K562 (cell line): ENCODE measurements around the gene ZNF547. TPM values are rescaled to one million over a fixed set of nuclear protein-coding genes. Genes with fewer than 3 reads are reported as not detected.
A peak's percentile ranks its signal among the peaks of the same experiment; 100 is the strongest.

ENCODE experiments used
- CBX5 ChIP-seq: IDR thresholded peaks from 2 replicates; pipeline ENCODE4 v1.6.1; 2014; ENCODE audit warnings: low read depth, borderline replicate concordance
- HDAC8 ChIP-seq: fragments of 450-650 bp; IDR thresholded peaks from 2 replicates; pipeline ENCODE4 v1.6.1; 2016; ENCODE audit warnings: mild to moderate bottlenecking, missing genetic modification characterization, moderate library complexity, missing compliant biosample characterization
- KAT2B ChIP-seq: IDR thresholded peaks from one replicate; pipeline ENCODE4 v1.6.1; 2012; ENCODE audit warnings: low read depth, mild to moderate bottlenecking, control low read depth, inconsistent platforms, low read length, moderate library complexity
- KHSRP ChIP-seq: fragments of 450-650 bp; IDR thresholded peaks from 2 replicates; pipeline ENCODE4 v1.6.1; 2017
- MBD2 ChIP-seq: sonication (generic); IDR thresholded peaks from 2 replicates; pipeline ENCODE4 v1.6.1; 2016; ENCODE audit warnings: low read depth, borderline replicate concordance
- NR2C1 ChIP-seq, 2 experiments: fragments of 450-650 bp; IDR thresholded peaks; 2 replicates each; pipeline ENCODE4 v1.6.1; 2017; ENCODE audit warnings: mild to moderate bottlenecking in 2 of 2, antibody characterized with exemption in 1 of 2, inconsistent platforms in 1 of 2, missing compliant biosample characterization in 1 of 2, missing genetic modification characterization in 1 of 2
- TAF1 ChIP-seq: IDR thresholded peaks from 2 replicates; pipeline ENCODE4 v1.6.1; 2011; ENCODE audit warnings: mild to moderate bottlenecking, low read length, moderate library complexity; ENCODE audit not compliant: insufficient read depth, control insufficient read depth, severe bottlenecking; ENCODE audit errors: extremely low read depth
- TAF7 ChIP-seq: fragments of 450-650 bp; IDR thresholded peaks from 2 replicates; pipeline ENCODE4 v1.6.1; 2016; ENCODE audit warnings: missing genetic modification characterization, missing compliant biosample characterization
- TEAD4 ChIP-seq, 2 experiments: sonication (generic) in 1 of 2; formaldehyde crosslinking in 1 of 2; IDR thresholded peaks; 2 replicates each; pipeline versions ENCODE4 v1.6.1 to v1.8.0; 2012 to 2022; ENCODE audit warnings: borderline replicate concordance in 1 of 2, inconsistent platforms in 1 of 2, low read length in 1 of 2, mild to moderate bottlenecking in 1 of 2, missing genetic modification reagents in 1 of 2
- ZC3H4 ChIP-seq: sonication (generic); formaldehyde crosslinking; IDR thresholded peaks from 2 replicates; pipeline ENCODE4 v1.9.0; 2021; ENCODE audit warnings: missing genetic modification reagents, borderline replicate concordance
- ZNF12 ChIP-seq: sonication (generic); formaldehyde crosslinking; IDR thresholded peaks from 2 replicates; pipeline ENCODE4 v1.4.0; 2020; ENCODE audit warnings: mild to moderate bottlenecking, missing genetic modification reagents
- ZNF354B ChIP-seq: fragments of 250-450 bp; sonication (Bioruptor Pico); IDR thresholded peaks from 2 replicates; pipeline ENCODE4 v1.4.0; 2020
- ZNF444 ChIP-seq: fragments of 250-450 bp; sonication (Bioruptor Pico); IDR thresholded peaks from 2 replicates; pipeline ENCODE4 v1.4.0; 2020; ENCODE audit warnings: mild to moderate bottlenecking, moderate library complexity
- ZZZ3 ChIP-seq: fragments of 450-650 bp; IDR thresholded peaks from 2 replicates; pipeline ENCODE4 v1.6.1; 2016; ENCODE audit warnings: antibody characterized with exemption, mild to moderate bottlenecking, moderate library complexity
- polyA plus RNA-seq, 8 experiments: library from polyadenylated mRNA; depleted of rRNA in 4 of 8; stranded (reverse) in 5 of 8; unstranded in 3 of 8; fragments of >200 nt; fragmentation: Nextera tagmentation in 2 of 8; fragmentation: Illumina TruSeq in 1 of 8; extraction: Ambion mirVana in 2 of 8; extraction: Trizol in 1 of 8; gene quantifications; 2 replicates each; pipeline versions ENCODE4 v1.2.1 to v1.2.3, GENCODE V29; 2011 to 2014; ENCODE audit warnings: inconsistent platforms in 1 of 8, missing spikeins in 1 of 8
- total RNA-seq, 7 experiments: library from RNA; depleted of rRNA in 6 of 7; stranded (reverse); fragments of >200 nt in 6 of 7; fragmentation: Illumina TruSeq in 2 of 7; extraction: Trizol in 2 of 7; gene quantifications; 2 replicates each; pipeline versions ENCODE4 v1.2.1 to v1.2.3, GENCODE V29; 2011 to 2021; ENCODE audit warnings: low replicate concordance in 1 of 7
- TF ChIP-seq, protein P1 (sequence below): sonication (generic); formaldehyde crosslinking; IDR thresholded peaks from 2 replicates; pipeline ENCODE4 v1.8.1; 2023; ENCODE audit warnings: mild to moderate bottlenecking, missing genetic modification reagents, moderate library complexity
- TF ChIP-seq, protein P2 (sequence below): sonication (generic); formaldehyde crosslinking; IDR thresholded peaks from 2 replicates; pipeline ENCODE4 v1.4.0; 2020; ENCODE audit warnings: mild to moderate bottlenecking, missing genetic modification reagents
- TF ChIP-seq, protein P3 (sequence below): sonication (generic); formaldehyde crosslinking; IDR thresholded peaks from 2 replicates; pipeline ENCODE4 v1.8.0; 2022; ENCODE audit warnings: missing genetic modification reagents, mild to moderate bottlenecking, moderate library complexity, borderline replicate concordance
- TF ChIP-seq, protein P4 (sequence below): fragments of 450-650 bp; IDR thresholded peaks from 2 replicates; pipeline ENCODE4 v1.6.1; 2017; ENCODE audit warnings: mild to moderate bottlenecking, moderate library complexity
- TF ChIP-seq, protein P5 (sequence below), 2 experiments: IDR thresholded peaks; 2 replicates each; pipeline ENCODE4 v1.6.1; 2011; ENCODE audit warnings: borderline replicate concordance in 1 of 2, control low read depth in 1 of 2, low read depth in 1 of 2, low read length in 1 of 2, mild to moderate bottlenecking in 1 of 2, mixed read lengths in 1 of 2, moderate library complexity in 1 of 2; ENCODE audit not compliant: insufficient read depth in 1 of 2, insufficient read length in 1 of 2, poor library complexity in 1 of 2, severe bottlenecking in 1 of 2; ENCODE audit errors: extremely low read depth in 1 of 2

Gene ZNF547
- total and polyA plus RNA-seq, 9 of the 15 experiments (the other 6 are each of a cell fraction or from before 2014, with no cell fraction given), result 0.03 to 0.96 (median 0.30) TPM

DNA sequence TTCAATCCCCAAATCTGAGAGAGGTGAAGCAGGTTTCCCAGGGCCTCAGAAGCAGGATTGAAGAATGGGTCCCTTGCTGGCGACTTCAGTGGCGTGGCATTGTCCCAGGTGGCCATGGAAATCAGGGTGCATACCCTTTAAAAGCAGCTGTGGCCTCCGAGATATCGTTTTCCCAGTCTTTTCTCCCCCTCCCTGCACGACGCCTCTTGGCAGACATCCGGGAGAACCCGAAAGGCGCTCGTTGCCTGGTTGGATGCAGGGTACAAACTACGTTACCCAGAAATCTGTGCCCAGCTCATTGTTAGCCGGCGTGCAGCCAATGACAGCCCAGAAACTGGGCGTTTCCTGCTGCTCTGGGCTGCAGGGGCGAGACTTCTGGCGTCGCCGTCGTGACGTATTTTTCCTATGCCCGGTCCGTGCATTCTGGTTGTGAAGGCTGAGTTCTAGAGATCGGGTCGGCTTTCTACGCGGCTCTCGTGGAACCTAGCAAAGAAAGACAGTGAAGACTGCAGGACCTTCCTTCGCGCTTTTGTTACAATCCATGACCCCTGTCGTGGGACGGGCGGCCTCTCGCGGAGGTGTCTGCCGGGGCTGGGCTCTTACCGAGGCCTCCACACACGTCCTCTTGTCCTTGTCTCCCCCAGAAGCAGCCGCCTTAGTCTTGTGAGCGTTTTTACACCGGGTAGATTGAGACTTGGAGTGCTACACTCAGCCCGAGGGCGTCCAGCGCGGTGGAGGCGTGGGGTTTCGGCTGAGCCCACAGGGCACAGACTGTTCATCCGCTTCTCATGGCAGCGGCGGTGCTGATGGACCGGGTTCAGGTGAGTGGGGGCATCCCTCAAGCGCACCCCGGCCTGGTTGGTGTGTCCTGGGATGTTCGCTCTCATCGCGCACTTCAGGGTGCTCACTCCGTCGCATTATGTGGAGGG lies 12.2 kb upstream of the ZNF547 start, which contains the start of gene ZNF304 (continued):
- TF ChIP-seq NR2C1 (IDR thresholded peaks at IDR 0.05) (no peak), NR2C1 (tag; IDR thresholded peaks at IDR 0.05) (peak; percentile 41; the same call in 1 of the 2 replicates), ZNF354B (CRISPR knock-in tag) (no peak), KHSRP (peak; percentile 30; the same call in 1 of the 2 replicates), KAT2B (no peak), HDAC8 (tag) (no peak), TEAD4 (IDR thresholded peaks at IDR 0.05; ENCODE audit: low read length) (0 out of 2 replicates have a peak, but pooled peaks have one; percentile 12), TEAD4 (CRISPR knock-in tag; IDR thresholded peaks at IDR 0.05; ENCODE audit: borderline replicate concordance) (no peak), TAF1 (peak; percentile 48), ZNF444 (CRISPR knock-in tag) (no peak), MBD2 (peak; percentile 52; the same call in 1 of the 2 replicates), ZNF12 (CRISPR knock-in tag) (0 out of 2 replicates have a peak, but pooled peaks have one; percentile 27), CBX5 (no peak), TAF7 (0 out of 2 replicates have a peak, but pooled peaks have one; percentile 19), ZZZ3 (no peak), ZC3H4 (CRISPR knock-in tag) (no peak)
- TF ChIP-seq, protein P1, sequence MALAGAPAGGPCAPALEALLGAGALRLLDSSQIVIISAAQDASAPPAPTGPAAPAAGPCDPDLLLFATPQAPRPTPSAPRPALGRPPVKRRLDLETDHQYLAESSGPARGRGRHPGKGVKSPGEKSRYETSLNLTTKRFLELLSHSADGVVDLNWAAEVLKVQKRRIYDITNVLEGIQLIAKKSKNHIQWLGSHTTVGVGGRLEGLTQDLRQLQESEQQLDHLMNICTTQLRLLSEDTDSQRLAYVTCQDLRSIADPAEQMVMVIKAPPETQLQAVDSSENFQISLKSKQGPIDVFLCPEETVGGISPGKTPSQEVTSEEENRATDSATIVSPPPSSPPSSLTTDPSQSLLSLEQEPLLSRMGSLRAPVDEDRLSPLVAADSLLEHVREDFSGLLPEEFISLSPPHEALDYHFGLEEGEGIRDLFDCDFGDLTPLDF (CRISPR knock-in tag), result no peak
- TF ChIP-seq, protein P2, sequence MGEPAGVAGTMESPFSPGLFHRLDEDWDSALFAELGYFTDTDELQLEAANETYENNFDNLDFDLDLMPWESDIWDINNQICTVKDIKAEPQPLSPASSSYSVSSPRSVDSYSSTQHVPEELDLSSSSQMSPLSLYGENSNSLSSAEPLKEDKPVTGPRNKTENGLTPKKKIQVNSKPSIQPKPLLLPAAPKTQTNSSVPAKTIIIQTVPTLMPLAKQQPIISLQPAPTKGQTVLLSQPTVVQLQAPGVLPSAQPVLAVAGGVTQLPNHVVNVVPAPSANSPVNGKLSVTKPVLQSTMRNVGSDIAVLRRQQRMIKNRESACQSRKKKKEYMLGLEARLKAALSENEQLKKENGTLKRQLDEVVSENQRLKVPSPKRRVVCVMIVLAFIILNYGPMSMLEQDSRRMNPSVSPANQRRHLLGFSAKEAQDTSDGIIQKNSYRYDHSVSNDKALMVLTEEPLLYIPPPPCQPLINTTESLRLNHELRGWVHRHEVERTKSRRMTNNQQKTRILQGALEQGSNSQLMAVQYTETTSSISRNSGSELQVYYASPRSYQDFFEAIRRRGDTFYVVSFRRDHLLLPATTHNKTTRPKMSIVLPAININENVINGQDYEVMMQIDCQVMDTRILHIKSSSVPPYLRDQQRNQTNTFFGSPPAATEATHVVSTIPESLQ (CRISPR knock-in tag), result no peak
- TF ChIP-seq, protein P3, sequence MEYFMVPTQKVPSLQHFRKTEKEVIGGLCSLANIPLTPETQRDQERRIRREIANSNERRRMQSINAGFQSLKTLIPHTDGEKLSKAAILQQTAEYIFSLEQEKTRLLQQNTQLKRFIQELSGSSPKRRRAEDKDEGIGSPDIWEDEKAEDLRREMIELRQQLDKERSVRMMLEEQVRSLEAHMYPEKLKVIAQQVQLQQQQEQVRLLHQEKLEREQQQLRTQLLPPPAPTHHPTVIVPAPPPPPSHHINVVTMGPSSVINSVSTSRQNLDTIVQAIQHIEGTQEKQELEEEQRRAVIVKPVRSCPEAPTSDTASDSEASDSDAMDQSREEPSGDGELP (CRISPR knock-in tag), result peak; percentile 85
- TF ChIP-seq, protein P4, sequence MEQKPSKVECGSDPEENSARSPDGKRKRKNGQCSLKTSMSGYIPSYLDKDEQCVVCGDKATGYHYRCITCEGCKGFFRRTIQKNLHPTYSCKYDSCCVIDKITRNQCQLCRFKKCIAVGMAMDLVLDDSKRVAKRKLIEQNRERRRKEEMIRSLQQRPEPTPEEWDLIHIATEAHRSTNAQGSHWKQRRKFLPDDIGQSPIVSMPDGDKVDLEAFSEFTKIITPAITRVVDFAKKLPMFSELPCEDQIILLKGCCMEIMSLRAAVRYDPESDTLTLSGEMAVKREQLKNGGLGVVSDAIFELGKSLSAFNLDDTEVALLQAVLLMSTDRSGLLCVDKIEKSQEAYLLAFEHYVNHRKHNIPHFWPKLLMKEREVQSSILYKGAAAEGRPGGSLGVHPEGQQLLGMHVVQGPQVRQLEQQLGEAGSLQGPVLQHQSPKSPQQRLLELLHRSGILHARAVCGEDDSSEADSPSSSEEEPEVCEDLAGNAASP, result no peak
- TF ChIP-seq, protein P5, sequence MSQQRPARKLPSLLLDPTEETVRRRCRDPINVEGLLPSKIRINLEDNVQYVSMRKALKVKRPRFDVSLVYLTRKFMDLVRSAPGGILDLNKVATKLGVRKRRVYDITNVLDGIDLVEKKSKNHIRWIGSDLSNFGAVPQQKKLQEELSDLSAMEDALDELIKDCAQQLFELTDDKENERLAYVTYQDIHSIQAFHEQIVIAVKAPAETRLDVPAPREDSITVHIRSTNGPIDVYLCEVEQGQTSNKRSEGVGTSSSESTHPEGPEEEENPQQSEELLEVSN (IDR thresholded peaks at IDR 0.05; ENCODE audit: borderline replicate concordance in 1 of 2, extremely low read depth in 1 of 2, insufficient read depth in 1 of 2, insufficient read length in 1 of 2, low read depth in 1 of 2, low read length in 1 of 2, poor library complexity in 1 of 2, severe bottlenecking in 1 of 2), result peak; percentile 72 to 89
